Panc1 (cell line): ENCODE data around the gene CAPN3.

Experiments used
- POLR2AphosphoS5 ChIP-seq: IDR thresholded peaks from 2 replicates; pipeline ENCODE4 v1.6.1; 2012; ENCODE audit warnings: mild to moderate bottlenecking, low read depth, low read length, moderate library complexity
- TF ChIP-seq, protein P1 (sequence below): fragments of 450-650 bp; IDR thresholded peaks from 2 replicates; pipeline ENCODE4 v1.5.1; 2017; ENCODE audit warnings: mild to moderate bottlenecking
- TF ChIP-seq, protein P2 (sequence below), 2 experiments: IDR thresholded peaks; 2 replicates each; pipeline ENCODE4 v1.6.1; 2011 to 2012; ENCODE audit warnings: low read depth in 2 of 2, control low read depth in 1 of 2, low read length in 1 of 2, mild to moderate bottlenecking in 1 of 2, moderate library complexity in 1 of 2; ENCODE audit not compliant: insufficient read depth in 1 of 2

DNA sequence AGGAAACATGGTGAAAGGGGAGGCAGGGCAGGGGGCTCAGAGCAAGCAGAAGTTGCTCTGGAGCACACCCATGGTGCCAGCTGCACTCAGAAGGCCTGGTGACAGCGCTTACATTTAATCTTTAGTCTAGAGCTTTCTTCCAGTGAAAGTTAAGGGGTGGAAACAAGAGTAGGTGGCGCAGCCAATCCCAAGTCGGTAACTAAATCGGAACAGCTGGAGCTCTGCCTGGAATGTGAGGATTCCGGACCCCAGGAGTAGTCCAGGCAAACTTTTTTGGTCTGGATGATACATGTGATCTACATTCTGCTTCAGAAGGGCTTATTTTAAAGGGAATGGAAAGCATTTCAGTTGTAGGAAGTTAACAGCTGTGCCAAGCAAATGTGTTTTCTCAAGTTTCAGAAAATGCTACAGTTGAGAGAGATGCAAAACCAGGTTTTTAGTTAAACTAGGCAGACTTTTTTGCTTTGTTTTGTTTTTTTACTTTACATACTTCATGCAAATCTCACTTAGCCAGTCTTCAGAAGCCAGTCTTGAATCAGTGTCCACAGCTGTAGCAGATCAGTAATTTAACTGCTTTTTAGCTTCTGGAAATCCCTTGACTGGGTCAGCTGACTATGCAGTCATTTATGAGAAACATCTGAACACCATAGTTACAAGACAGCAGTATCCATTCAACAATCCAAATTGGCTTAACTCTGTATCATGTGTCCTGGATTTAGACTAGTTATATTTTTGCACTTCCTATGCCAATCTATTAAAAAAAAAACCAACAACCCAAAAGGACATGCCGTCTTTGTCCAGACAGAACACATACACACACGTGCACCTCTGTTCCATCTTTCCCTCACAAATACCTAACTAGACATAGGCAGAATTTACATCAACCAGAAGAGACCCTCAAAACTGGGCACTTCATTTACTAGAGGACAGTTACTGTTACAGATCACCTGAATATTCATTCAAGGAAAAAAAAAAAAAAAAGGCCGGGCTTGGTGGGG, 98.4 kb downstream of the CAPN3 start:
- TF ChIP-seq, protein P1, sequence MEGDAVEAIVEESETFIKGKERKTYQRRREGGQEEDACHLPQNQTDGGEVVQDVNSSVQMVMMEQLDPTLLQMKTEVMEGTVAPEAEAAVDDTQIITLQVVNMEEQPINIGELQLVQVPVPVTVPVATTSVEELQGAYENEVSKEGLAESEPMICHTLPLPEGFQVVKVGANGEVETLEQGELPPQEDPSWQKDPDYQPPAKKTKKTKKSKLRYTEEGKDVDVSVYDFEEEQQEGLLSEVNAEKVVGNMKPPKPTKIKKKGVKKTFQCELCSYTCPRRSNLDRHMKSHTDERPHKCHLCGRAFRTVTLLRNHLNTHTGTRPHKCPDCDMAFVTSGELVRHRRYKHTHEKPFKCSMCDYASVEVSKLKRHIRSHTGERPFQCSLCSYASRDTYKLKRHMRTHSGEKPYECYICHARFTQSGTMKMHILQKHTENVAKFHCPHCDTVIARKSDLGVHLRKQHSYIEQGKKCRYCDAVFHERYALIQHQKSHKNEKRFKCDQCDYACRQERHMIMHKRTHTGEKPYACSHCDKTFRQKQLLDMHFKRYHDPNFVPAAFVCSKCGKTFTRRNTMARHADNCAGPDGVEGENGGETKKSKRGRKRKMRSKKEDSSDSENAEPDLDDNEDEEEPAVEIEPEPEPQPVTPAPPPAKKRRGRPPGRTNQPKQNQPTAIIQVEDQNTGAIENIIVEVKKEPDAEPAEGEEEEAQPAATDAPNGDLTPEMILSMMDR, result no peak
- TF ChIP-seq, protein P2, sequence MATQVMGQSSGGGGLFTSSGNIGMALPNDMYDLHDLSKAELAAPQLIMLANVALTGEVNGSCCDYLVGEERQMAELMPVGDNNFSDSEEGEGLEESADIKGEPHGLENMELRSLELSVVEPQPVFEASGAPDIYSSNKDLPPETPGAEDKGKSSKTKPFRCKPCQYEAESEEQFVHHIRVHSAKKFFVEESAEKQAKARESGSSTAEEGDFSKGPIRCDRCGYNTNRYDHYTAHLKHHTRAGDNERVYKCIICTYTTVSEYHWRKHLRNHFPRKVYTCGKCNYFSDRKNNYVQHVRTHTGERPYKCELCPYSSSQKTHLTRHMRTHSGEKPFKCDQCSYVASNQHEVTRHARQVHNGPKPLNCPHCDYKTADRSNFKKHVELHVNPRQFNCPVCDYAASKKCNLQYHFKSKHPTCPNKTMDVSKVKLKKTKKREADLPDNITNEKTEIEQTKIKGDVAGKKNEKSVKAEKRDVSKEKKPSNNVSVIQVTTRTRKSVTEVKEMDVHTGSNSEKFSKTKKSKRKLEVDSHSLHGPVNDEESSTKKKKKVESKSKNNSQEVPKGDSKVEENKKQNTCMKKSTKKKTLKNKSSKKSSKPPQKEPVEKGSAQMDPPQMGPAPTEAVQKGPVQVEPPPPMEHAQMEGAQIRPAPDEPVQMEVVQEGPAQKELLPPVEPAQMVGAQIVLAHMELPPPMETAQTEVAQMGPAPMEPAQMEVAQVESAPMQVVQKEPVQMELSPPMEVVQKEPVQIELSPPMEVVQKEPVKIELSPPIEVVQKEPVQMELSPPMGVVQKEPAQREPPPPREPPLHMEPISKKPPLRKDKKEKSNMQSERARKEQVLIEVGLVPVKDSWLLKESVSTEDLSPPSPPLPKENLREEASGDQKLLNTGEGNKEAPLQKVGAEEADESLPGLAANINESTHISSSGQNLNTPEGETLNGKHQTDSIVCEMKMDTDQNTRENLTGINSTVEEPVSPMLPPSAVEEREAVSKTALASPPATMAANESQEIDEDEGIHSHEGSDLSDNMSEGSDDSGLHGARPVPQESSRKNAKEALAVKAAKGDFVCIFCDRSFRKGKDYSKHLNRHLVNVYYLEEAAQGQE (IDR thresholded peaks at IDR 0.05; ENCODE audit: insufficient read depth in 1 of 2, low read depth in 2 of 2, low read length in 1 of 2), result no peak
- no peak for TF ChIP-seq POLR2AphosphoS5
